Activated CD8-positive, alpha-beta memory T cell treated with anti-CD3 and anti-CD28 coated beads for 48 hours (primary cell): Measurements from ENCODE around the gene HOATZ.

Experiments
- DNase-seq, 3 experiments: peaks; one replicate each; pipeline ENCODE4 v3.0.0-alpha.2; 2020; ENCODE audit warnings: low read depth in 2 of 3, low spot score in 2 of 3

Gene HOATZ

GRCh38 chr11:111574373-111575225 lies 60.0 kb downstream of the HOATZ start:
- no peak for DNase-seq

DNA sequence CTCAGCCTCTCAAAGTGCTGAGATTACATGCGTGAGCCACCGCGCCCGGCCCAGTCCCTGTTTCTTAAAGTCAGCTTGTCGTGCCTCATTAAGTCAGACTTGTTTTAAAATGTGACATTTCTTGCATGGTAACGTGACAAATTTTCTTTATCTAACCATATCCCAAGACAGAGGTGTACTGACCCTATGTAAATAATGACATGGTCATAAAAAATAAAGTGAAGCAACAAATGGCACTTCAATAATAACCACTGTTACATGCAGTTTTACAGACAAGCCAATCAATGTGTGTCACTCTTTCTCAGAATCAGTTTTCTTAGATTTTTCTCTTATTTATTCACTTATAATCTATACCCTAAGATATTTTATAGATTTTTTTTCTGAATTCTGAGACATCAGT lies 61.2 kb downstream of the HOATZ start:
- DNase-seq, result no peak

DNA sequence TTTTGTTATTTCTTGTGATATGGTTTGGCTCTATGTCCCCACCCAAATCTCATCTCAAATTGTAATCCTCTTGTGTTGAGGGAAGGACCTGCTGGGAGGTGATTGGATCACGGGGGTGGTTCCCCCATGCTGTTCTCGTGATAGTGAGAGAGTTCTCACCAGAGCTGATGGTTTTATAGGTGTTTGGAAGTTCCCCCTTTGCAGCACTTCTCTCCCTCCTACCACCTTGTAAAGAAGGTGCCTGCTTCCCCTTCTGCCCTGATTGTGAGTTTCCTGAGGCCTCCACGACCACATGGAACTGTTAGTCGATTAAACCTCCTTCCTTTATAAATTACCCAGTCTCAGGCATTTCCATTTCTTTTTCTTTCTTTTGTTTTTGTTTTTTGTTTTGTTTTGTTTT lies 63.2 kb downstream of the HOATZ start:
- DNase-seq, result no peak

DNA sequence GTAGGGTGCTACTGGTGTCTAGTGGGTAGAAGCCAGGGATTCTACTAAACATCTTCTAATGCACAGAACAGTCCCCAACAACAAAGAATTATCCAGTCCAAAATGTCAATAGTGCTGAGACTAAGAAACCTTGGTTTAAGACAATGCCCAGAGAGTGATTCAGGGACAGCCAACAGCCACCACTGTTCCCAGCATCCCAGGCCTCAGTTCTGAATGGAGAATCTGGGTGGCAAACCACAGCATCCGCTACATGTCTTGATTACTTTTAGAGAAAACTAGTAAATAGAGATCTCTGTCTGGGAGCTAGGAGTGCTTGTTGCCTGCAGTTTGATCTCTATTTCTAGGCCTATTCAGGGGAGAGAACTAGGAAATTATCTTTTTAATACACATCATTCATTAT lies 66.8 kb downstream of the HOATZ start:
- DNase-seq, result no peak

GRCh38 chr11:111582163-111582562 lies 67.6 kb downstream of the HOATZ start:
- no peak for DNase-seq

- no peak for DNase-seq
Measured at GRCh38 chr11:111582881-111583280, 68.3 kb downstream of the HOATZ start.

GRCh38 chr11:111585371-111585770 lies 70.8 kb downstream of the HOATZ start:
- no peak for DNase-seq

- no peak for DNase-seq
Measured at GRCh38 chr11:111586388-111586831, 71.8 kb downstream of the HOATZ start.
